ENCODE measurements around the gene OGFOD2. TPM values are rescaled to one million over a fixed set of nuclear protein-coding genes. Genes with fewer than 3 reads are reported as not detected.

The OGFOD2 gene
- total and polyA plus RNA-seq, 9 of the 15 experiments (the other 6 are each of a cell fraction or from before 2014, with no cell fraction given): 1.4 to 111 (median 18.5) TPM

- TF ChIP-seq REST (IDR thresholded peaks at IDR 0.05; ENCODE audit: borderline replicate concordance): no peak
- no peak for TF ChIP-seq REST (CRISPR knock-in tag; IDR thresholded peaks at IDR 0.05; ENCODE audit: low read depth)
- TF ChIP-seq HOMEZ (CRISPR knock-in tag; IDR thresholded peaks at IDR 0.05): no peak
- no peak for TF ChIP-seq SREBF2 (CRISPR knock-in tag; IDR thresholded peaks at IDR 0.05)
- TF ChIP-seq ZBTB8A (IDR thresholded peaks at IDR 0.05; ENCODE audit: partially characterized antibody): no peak
- peak in 1 of 2 experiments; percentile 18 for TF ChIP-seq AFF1 (IDR thresholded peaks at IDR 0.05; ENCODE audit: low read depth in 1 of 2, partially characterized antibody in 2 of 2)
- no peak for TF ChIP-seq HBP1 (CRISPR knock-in tag; IDR thresholded peaks at IDR 0.05)
- no peak for TF ChIP-seq ZBTB33 (CRISPR knock-in tag; IDR thresholded peaks at IDR 0.05)
Measured at GRCh38 chr12:122974274-122974891, 661 bp upstream of the OGFOD2 start (continued).

All from K562 (cell line).